Measurements from ENCODE around the gene NKIRAS1.

The NKIRAS1 gene

GRCh38 chr3:23916886-23917678, at the start of gene NKIRAS1, which contains the start of gene RPL15:
Gene NKIRAS1 (minus strand): TSS chr3:23916990. CDS start chr3:23910904, 6,086 bp downstream.
Gene RPL15 (plus strand): TSS chr3:23917132. CDS start chr3:23917860, 728 bp downstream.
- peak within 1 kb of the TSS; percentile 97 for H3K9ac ChIP-seq
- H3K4me1 ChIP-seq = peaks cover 11% of the 10 kb centered on the region
- peak within 1 kb of the TSS; percentile 97 for H2AFZ ChIP-seq

GRCh38 chr3:23966328-23966727, 49.5 kb upstream of the NKIRAS1 start:
- no peak overlapping the region for H3K9ac ChIP-seq
- no peak overlapping the region for H2AFZ ChIP-seq
- H3K4me3 ChIP-seq (ENCODE audit: low read depth, low read length) = no peak overlapping the region
- no peak overlapping the region for H3K4me2 ChIP-seq (ENCODE audit: low read length)
- H3K9me3 ChIP-seq (ENCODE audit: control insufficient read depth, low read length) = no peaks in the 10 kb centered on the region
- no peaks in the 10 kb centered on the region for H3K4me1 ChIP-seq
- TF ChIP-seq CTCF (IDR thresholded peaks at IDR 0.05) = no peak
- peaks cover 37% of the 10 kb centered on the region for H3K79me2 ChIP-seq
- H3K27me3 ChIP-seq (ENCODE audit: control insufficient read depth, insufficient read depth, low read length) = no peaks in the 10 kb centered on the region
- no peaks in the 10 kb centered on the region for H3K36me3 ChIP-seq (ENCODE audit: control insufficient read depth, insufficient read depth, low read length)
- H3K27ac ChIP-seq = no peak overlapping the region

More at GRCh38 chr3:23916886-23917678, at the start of gene NKIRAS1, which contains the start of gene RPL15:
- H3K27ac ChIP-seq = peak within 1 kb of the TSS; percentile 96
- peak within 1 kb of the TSS; percentile 92 for H3K4me2 ChIP-seq (ENCODE audit: low read length)
- peaks cover 23% of the 10 kb centered on the region for H3K79me2 ChIP-seq
- TF ChIP-seq CTCF (IDR thresholded peaks at IDR 0.05) = peak; percentile 83
- no peaks in the 10 kb centered on the region for H3K27me3 ChIP-seq (ENCODE audit: control insufficient read depth, insufficient read depth, low read length)
- H3K36me3 ChIP-seq (ENCODE audit: control insufficient read depth, insufficient read depth, low read length) = no peaks in the 10 kb centered on the region
- peak within 1 kb of the TSS; percentile 80 for H3K4me3 ChIP-seq (ENCODE audit: low read depth, low read length)
- no peaks in the 10 kb centered on the region for H3K9me3 ChIP-seq (ENCODE audit: control insufficient read depth, low read length)

GRCh38 chr3:23964537-23965235, 47.9 kb upstream of the NKIRAS1 start:
- Histone ChIP-seq H3K4me1 (no peaks in the 10 kb centered on the region), H3K27me3 (ENCODE audit: control insufficient read depth, insufficient read depth, low read length) (no peaks in the 10 kb centered on the region), H3K4me3 (ENCODE audit: low read depth, low read length) (no peak overlapping the region), H3K9ac (no peak overlapping the region), H3K27ac (no peak overlapping the region), H3K36me3 (ENCODE audit: control insufficient read depth, insufficient read depth, low read length) (no peaks in the 10 kb centered on the region), H2AFZ (no peak overlapping the region), H3K4me2 (ENCODE audit: low read length) (no peak overlapping the region), H3K79me2 (peaks cover 33% of the 10 kb centered on the region), H3K9me3 (ENCODE audit: control insufficient read depth, low read length) (no peaks in the 10 kb centered on the region)
- no peak for TF ChIP-seq CTCF (IDR thresholded peaks at IDR 0.05)

GRCh38 chr3:23961913-23962312, 45.1 kb upstream of the NKIRAS1 start:
- Histone ChIP-seq H3K9me3 (ENCODE audit: control insufficient read depth, low read length) (no peaks in the 10 kb centered on the region), H2AFZ (no peak overlapping the region), H3K4me2 (ENCODE audit: low read length) (no peak overlapping the region), H3K36me3 (ENCODE audit: control insufficient read depth, insufficient read depth, low read length) (no peaks in the 10 kb centered on the region), H3K79me2 (peaks cover 18% of the 10 kb centered on the region), H3K4me1 (no peaks in the 10 kb centered on the region), H3K27me3 (ENCODE audit: control insufficient read depth, insufficient read depth, low read length) (no peaks in the 10 kb centered on the region), H3K27ac (no peak overlapping the region), H3K9ac (no peak overlapping the region), H3K4me3 (ENCODE audit: low read depth, low read length) (no peak overlapping the region)
- no peak for TF ChIP-seq CTCF (IDR thresholded peaks at IDR 0.05)
